Panc1 (cell line): ENCODE measurements around the gene MAPK8IP3. TPM values are rescaled to one million over a fixed set of nuclear protein-coding genes. Genes with fewer than 3 reads are reported as not detected.

ENCODE experiments used
- ATAC-seq: fragments of 200-7000 bp; cut with Tn5 transposase; 2 replicates; pipeline ENCODE4 v1.9.1; 2020; ENCODE audit warnings: mild to moderate bottlenecking, moderate library complexity
- BruUV-seq: library from RNA; stranded (reverse); fragments of 400-500 nt; replicated peaks from 2 replicates; lab custom pipeline; 2021; lab: Mats Ljungman, UMichigan
- CTCF ChIA-PET: fragments of 300-600 bp; sonication (Branson Sonifier 250); formaldehyde crosslinking; loops from one replicate; lab custom pipeline; 2022; ENCODE audit warnings: antibody characterized with exemption; lab: Charles Lee
- POLR2A ChIA-PET: fragments of 300-600 bp; sonication (Branson Sonifier 250); formaldehyde crosslinking; loops from one replicate; lab custom pipeline; 2022; ENCODE audit warnings: antibody characterized with exemption; lab: Charles Lee
- DNase-seq: peaks from one replicate; pipeline ENCODE4 v3.0.0-alpha.2; 2010; ENCODE audit warnings: low read depth, low spot score
- H3K27ac ChIP-seq: 2 replicates; pipeline ENCODE4 v1.5.1; 2011; ENCODE audit warnings: mild to moderate bottlenecking, low read length, inconsistent platforms
- H3K27me3 ChIP-seq: fragments of 200-500 bp; sonication (Bioruptor generic); 2 replicates; pipeline ENCODE4 v1.6.0; 2014; ENCODE audit warnings: low read length, inconsistent platforms; ENCODE audit not compliant: control insufficient read depth, insufficient read depth
- H3K36me3 ChIP-seq: fragments of 200-500 bp; sonication (Bioruptor generic); 2 replicates; pipeline ENCODE4 v1.5.1; 2014; ENCODE audit warnings: inconsistent platforms, mild to moderate bottlenecking, low read length, moderate library complexity; ENCODE audit not compliant: control insufficient read depth, insufficient read depth
- H3K4me1 ChIP-seq: 2 replicates; pipeline ENCODE4 v1.5.1; 2011; ENCODE audit warnings: inconsistent platforms, mild to moderate bottlenecking, low read length, moderate library complexity; ENCODE audit not compliant: control insufficient read depth, insufficient read depth
- H3K4me3 ChIP-seq, 2 experiments: 2 replicates each; pipeline ENCODE4 v1.5.1; 2011 to 2012; ENCODE audit warnings: low read depth in 2 of 2, low read length in 2 of 2, mild to moderate bottlenecking in 2 of 2, inconsistent platforms in 1 of 2, moderate library complexity in 1 of 2
- H3K9me3 ChIP-seq: fragments of 200-500 bp; sonication (Bioruptor generic); 2 replicates; pipeline ENCODE4 v1.5.1; 2014; ENCODE audit warnings: low read depth, mild to moderate bottlenecking, inconsistent platforms, low read length, moderate library complexity; ENCODE audit not compliant: control insufficient read depth, insufficient read depth
- POLR2AphosphoS5 ChIP-seq: IDR thresholded peaks from 2 replicates; pipeline ENCODE4 v1.6.1; 2012; ENCODE audit warnings: mild to moderate bottlenecking, low read depth, low read length, moderate library complexity
- SIN3A ChIP-seq: IDR thresholded peaks from 2 replicates; pipeline ENCODE4 v1.6.1; 2012; ENCODE audit warnings: low read depth, mild to moderate bottlenecking, low read length, moderate library complexity, borderline replicate concordance; ENCODE audit not compliant: insufficient read depth
- TCF7L2 ChIP-seq: IDR thresholded peaks from 2 replicates; pipeline ENCODE4 v1.6.1; 2011; ENCODE audit warnings: mild to moderate bottlenecking, low read depth, low read length, inconsistent platforms
- in situ Hi-C: cut with HindIII; loops from 2 replicates; pipeline ENCODE4 v1.10.0; 2016; ENCODE audit warnings: low sequenced_read_pairs, low pct_unique_long_range_greater_than_20kb
- intact Hi-C: fragments of 100-400 bp; cut with micrococcal nuclease; formaldehyde crosslinking; loops from one replicate; pipeline ENCODE4 v1.10.0; 2022; ENCODE audit not compliant: unreplicated experiment
- total RNA-seq: library from RNA; stranded (reverse); gene quantifications from one replicate; pipeline ENCODE4 v1.2.1, GENCODE V29; 2021; ENCODE audit not compliant: unreplicated experiment
- TF ChIP-seq, protein P1 (sequence below), 2 experiments: IDR thresholded peaks; 2 replicates each; pipeline ENCODE4 v1.6.1; 2011 to 2012; ENCODE audit warnings: low read depth in 2 of 2, control low read depth in 1 of 2, low read length in 1 of 2, mild to moderate bottlenecking in 1 of 2, moderate library complexity in 1 of 2; ENCODE audit not compliant: insufficient read depth in 1 of 2
- TF ChIP-seq, protein P2 (sequence below): fragments of 450-650 bp; IDR thresholded peaks from 2 replicates; pipeline ENCODE4 v1.5.1; 2017; ENCODE audit warnings: mild to moderate bottlenecking

MAPK8IP3 gene
- total RNA-seq, 1 experiment from 2014 or later: 108 TPM

DNA sequence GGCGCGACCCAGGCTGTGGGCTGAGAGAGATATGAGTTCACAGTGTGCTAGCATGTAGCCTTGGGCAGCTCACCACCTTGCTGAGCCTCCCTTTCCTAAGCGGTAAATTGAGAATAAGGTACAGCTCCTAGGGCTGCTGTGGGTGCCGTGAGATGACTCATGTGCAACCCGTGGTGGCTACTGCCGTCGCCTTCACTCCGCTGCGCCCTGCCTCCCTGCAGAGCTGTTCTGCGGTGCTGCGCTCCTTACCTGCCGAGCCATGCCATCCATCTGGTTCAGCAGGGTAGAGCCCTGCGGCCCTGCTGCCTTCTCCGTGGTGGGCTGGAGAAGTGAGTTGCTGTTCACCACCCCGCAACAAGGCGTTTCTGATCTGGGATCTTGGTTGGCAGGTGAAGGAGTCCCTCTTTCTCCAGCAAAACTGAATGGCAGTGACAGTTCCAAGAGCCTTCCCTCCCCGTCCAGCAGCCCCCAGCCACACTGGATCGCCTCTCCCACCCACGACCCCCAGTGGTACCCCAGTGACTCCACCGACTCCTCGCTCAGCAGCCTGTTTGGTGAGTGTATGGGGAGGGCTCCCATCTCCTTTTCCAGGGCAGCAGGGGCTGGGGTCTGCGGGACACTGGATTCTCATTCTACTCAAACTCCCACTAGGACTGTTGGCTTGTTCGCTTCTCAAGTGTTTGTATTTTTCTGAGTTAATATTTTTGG, 37.2 kb upstream of the MAPK8IP3 start:
- CTCF ChIA-PET: no interaction called here
- H3K4me3 ChIP-seq: no peak overlapping the region
- in situ Hi-C loops: no loop called here
- no peaks in the 10 kb centered on the region for H3K4me1 ChIP-seq
- no peak for ATAC-seq
- H3K27ac ChIP-seq: no peak overlapping the region
- no peaks in the 10 kb centered on the region for H3K9me3 ChIP-seq
- no peaks in the 10 kb centered on the region for H3K27me3 ChIP-seq
- POLR2A ChIA-PET: no interaction called here
- peaks cover 24% of the 10 kb centered on the region for H3K36me3 ChIP-seq
- no TSS peak for BruUV-seq
- no peak for DNase-seq
- intact Hi-C loops: no loop called here
- no peak for TF ChIP-seq POLR2AphosphoS5
- no peak for TF ChIP-seq SIN3A
- TF ChIP-seq, protein P1, sequence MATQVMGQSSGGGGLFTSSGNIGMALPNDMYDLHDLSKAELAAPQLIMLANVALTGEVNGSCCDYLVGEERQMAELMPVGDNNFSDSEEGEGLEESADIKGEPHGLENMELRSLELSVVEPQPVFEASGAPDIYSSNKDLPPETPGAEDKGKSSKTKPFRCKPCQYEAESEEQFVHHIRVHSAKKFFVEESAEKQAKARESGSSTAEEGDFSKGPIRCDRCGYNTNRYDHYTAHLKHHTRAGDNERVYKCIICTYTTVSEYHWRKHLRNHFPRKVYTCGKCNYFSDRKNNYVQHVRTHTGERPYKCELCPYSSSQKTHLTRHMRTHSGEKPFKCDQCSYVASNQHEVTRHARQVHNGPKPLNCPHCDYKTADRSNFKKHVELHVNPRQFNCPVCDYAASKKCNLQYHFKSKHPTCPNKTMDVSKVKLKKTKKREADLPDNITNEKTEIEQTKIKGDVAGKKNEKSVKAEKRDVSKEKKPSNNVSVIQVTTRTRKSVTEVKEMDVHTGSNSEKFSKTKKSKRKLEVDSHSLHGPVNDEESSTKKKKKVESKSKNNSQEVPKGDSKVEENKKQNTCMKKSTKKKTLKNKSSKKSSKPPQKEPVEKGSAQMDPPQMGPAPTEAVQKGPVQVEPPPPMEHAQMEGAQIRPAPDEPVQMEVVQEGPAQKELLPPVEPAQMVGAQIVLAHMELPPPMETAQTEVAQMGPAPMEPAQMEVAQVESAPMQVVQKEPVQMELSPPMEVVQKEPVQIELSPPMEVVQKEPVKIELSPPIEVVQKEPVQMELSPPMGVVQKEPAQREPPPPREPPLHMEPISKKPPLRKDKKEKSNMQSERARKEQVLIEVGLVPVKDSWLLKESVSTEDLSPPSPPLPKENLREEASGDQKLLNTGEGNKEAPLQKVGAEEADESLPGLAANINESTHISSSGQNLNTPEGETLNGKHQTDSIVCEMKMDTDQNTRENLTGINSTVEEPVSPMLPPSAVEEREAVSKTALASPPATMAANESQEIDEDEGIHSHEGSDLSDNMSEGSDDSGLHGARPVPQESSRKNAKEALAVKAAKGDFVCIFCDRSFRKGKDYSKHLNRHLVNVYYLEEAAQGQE (IDR thresholded peaks at IDR 0.05; ENCODE audit: insufficient read depth in 1 of 2, low read depth in 2 of 2, low read length in 1 of 2): no peak
- TF ChIP-seq TCF7L2: no peak
- TF ChIP-seq, protein P2, sequence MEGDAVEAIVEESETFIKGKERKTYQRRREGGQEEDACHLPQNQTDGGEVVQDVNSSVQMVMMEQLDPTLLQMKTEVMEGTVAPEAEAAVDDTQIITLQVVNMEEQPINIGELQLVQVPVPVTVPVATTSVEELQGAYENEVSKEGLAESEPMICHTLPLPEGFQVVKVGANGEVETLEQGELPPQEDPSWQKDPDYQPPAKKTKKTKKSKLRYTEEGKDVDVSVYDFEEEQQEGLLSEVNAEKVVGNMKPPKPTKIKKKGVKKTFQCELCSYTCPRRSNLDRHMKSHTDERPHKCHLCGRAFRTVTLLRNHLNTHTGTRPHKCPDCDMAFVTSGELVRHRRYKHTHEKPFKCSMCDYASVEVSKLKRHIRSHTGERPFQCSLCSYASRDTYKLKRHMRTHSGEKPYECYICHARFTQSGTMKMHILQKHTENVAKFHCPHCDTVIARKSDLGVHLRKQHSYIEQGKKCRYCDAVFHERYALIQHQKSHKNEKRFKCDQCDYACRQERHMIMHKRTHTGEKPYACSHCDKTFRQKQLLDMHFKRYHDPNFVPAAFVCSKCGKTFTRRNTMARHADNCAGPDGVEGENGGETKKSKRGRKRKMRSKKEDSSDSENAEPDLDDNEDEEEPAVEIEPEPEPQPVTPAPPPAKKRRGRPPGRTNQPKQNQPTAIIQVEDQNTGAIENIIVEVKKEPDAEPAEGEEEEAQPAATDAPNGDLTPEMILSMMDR: no peak

DNA sequence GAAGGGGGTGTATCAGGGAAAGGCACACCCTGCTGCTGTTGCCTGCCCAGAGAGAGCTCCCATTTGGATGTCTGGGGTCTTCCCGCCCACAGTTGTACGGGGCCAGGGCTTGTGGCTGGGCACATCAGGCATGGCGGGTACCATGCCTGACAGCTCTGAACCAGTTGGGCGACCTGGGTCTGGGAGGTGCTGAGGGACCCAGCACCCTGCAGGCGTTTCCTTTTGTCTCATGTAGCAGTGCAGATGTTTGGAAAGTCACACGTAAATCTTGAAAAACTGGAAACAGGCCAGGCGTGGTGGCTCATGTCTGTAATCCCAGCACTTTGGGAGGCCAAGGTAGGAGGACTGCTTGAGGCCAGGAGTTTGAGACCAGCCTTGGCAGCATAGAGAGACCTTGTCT, 36.3 kb upstream of the MAPK8IP3 start:
- no peak overlapping the region for H3K4me3 ChIP-seq
- POLR2A ChIA-PET: no interaction called here
- no peak for TF ChIP-seq POLR2AphosphoS5
- TF ChIP-seq TCF7L2: no peak
- TF ChIP-seq, protein P2: no peak
- no peak for TF ChIP-seq SIN3A
- TF ChIP-seq, protein P1 (IDR thresholded peaks at IDR 0.05; ENCODE audit: insufficient read depth in 1 of 2, low read depth in 2 of 2, low read length in 1 of 2): no peak
- H3K27ac ChIP-seq: no peak overlapping the region
- in situ Hi-C loops: no loop called here
- no TSS peak for BruUV-seq
- no peaks in the 10 kb centered on the region for H3K4me1 ChIP-seq
- no peaks in the 10 kb centered on the region for H3K9me3 ChIP-seq
- no peaks in the 10 kb centered on the region for H3K27me3 ChIP-seq
- no peak for ATAC-seq
- CTCF ChIA-PET: no interaction called here
- intact Hi-C loops: no loop called here
- peaks cover 22% of the 10 kb centered on the region for H3K36me3 ChIP-seq
- DNase-seq: no peak
